Natural killer cell treated with Interleukin-12 subunit alpha and Interleukin-12 subunit beta and Interleukin-15 and Interleukin-18, amount 100 ng/mL, for 72 hours (primary cell): Measurements from ENCODE around the gene FCRL6. TPM values are rescaled to one million over a fixed set of nuclear protein-coding genes. Genes with fewer than 3 reads are reported as not detected.

Source experiments
- ATAC-seq, 2 donors: fragments of 150-1000 bp; cut with Tn5 transposase in 1 of 2; sonication (Bioruptor Pico), chemical (Tn5 transposase) in 1 of 2; 2 replicates each; pipeline ENCODE4 v1.10.0; 2021
- DNase-seq: peaks from one replicate; pipeline ENCODE4 v3.0.0; 2022; ENCODE audit warnings: low spot score
- H3K27ac Mint-ChIP-seq, 2 donors: 1 replicate in 1 of 2; 2 replicates in 1 of 2; pipeline ENCODE4 v1.8.0; 2022; ENCODE audit warnings: mixed read lengths in 2 of 2, mild to moderate bottlenecking in 1 of 2, moderate library complexity in 1 of 2
- H3K27me3 Mint-ChIP-seq, 2 donors: 1 replicate in 1 of 2; 2 replicates in 1 of 2; pipeline ENCODE4 v1.8.0; 2022; ENCODE audit warnings: mixed read lengths in 2 of 2
- H3K36me3 Mint-ChIP-seq: one replicate; pipeline ENCODE4 v1.8.0; 2022; ENCODE audit warnings: mixed read lengths
- H3K4me1 Mint-ChIP-seq, 2 donors: 1 replicate in 1 of 2; 2 replicates in 1 of 2; pipeline ENCODE4 v1.8.0; 2022; ENCODE audit warnings: low read depth in 2 of 2, mixed read lengths in 2 of 2, mild to moderate bottlenecking in 1 of 2
- H3K4me3 Mint-ChIP-seq: one replicate; pipeline ENCODE4 v1.8.0; 2022; ENCODE audit warnings: mixed read lengths
- H3K9me3 Mint-ChIP-seq: 2 replicates; pipeline ENCODE4 v1.8.0; 2022; ENCODE audit warnings: mixed read lengths
- total RNA-seq, 2 donors: library from RNA; stranded (reverse); gene quantifications; one replicate each; pipeline ENCODE4 v1.2.3, GENCODE V29; 2022

FCRL6 gene
- total RNA-seq, 2 donors from 2014 or later: 0.81 TPM; not detected in 1

DNA sequence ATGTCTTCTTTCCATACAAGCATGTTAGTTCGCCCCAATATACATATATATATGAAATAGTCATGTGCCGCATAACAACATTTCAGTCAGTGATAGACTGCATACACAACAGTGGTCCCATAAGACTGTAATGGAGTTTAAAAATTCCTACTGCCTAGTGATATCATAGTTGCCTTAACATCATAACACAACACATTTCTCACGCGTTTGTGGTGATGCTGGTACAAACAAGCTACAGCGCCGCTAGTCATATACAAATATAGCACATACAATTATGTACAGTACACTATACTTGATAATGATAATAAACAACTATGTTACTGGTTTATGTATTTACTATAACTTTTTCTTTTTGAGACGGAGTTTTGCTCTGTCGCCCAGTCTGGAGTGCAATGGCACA, 13.8 kb downstream of the FCRL6 start:
- peaks cover 0 to 2% of the 10 kb centered on the region in 2 donors for H3K27me3 Mint-ChIP-seq
- no peak overlapping the region for H3K27ac Mint-ChIP-seq
- no peak for DNase-seq
- peaks cover 6% of the 10 kb centered on the region for H3K36me3 Mint-ChIP-seq
- H3K4me3 Mint-ChIP-seq: no peak overlapping the region
- ATAC-seq: no peak
- peaks cover 27 to 33% of the 10 kb centered on the region in 2 donors for H3K4me1 Mint-ChIP-seq
- no peaks in the 10 kb centered on the region for H3K9me3 Mint-ChIP-seq

DNA sequence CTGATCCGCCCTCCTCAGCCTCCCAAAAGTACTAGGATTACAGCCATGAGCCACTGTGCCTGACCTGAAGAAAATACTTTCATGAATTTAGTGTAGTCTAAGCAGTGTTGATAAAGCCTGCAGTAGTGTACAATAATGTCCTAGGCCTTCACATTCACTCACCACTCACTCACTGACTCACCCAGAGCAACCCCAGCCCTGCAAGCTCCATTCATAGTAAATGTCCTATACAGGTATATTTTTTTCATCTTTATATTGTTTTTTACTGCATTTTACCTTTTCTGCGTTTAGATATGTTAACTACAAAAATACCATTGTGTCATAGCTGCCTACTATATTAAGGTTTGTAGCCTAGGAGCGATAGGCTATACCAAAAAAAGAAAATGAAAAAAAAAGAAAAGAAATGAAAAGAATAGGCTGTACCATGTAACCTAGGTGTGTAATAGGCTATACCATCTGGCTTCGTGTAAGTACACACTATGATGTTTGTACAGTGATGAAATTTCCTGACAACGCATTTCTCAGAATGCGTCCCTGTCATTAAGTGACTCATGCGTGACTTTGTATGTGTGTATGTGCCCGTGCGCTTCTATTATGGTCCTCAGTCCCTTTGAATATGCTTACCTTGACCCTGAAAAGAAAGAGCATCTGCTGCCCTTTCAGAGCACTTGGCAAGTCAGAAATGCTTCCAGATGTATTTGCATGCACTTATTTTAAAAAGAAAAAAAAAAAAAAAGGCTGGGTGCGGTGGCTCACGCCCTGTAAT, 15.3 kb downstream of the FCRL6 start:
- peaks cover 6% of the 10 kb centered on the region for H3K36me3 Mint-ChIP-seq
- no peak overlapping the region for H3K27ac Mint-ChIP-seq
- peaks cover 6 to 8% of the 10 kb centered on the region in 2 donors for H3K27me3 Mint-ChIP-seq
- ATAC-seq (peak; percentile 66 to 83), DNase-seq (no peak)
- peaks cover 21 to 37% of the 10 kb centered on the region in 2 donors for H3K4me1 Mint-ChIP-seq
- no peak overlapping the region for H3K4me3 Mint-ChIP-seq
- no peaks in the 10 kb centered on the region for H3K9me3 Mint-ChIP-seq

DNA sequence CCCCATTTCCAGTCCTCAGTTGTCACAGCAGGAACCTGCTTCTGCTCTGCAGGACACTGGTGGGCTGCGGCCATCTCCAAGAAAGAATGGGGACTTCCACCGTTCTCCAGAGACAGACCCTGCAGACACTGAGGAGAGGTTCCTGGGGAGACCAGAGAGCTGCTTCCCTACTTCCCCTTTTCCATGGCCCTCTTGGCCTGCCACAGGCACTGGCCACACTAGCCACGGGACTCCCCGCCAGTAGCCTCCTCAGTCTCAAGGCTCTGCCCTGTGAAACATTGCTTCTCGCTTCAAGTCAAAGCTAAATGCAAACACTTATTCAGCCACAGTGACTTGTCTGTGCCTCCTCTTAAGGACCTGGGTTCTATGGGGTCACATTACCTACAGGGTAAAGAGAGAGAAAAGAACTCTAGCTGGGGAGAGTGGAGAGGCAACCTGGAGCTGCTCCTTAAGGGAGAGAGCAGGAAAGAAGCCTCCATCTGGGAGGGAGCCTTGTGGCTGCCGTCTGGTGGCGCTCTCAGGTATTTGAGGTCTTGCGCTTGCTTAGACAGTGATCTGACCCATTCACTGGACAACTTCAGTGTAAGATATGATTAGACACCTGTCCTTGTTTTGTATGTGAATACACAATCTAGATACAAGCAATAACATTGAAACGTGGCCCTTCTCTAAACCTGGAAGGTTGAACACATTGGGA, 19.2 kb downstream of the FCRL6 start:
- Mint-ChIP-seq H3K4me1 (peaks cover 51 to 61% of the 10 kb centered on the region in 2 donors), H3K27me3 (peaks cover 10 to 18% of the 10 kb centered on the region in 2 donors), H3K36me3 (no peaks in the 10 kb centered on the region), H3K9me3 (no peaks in the 10 kb centered on the region), H3K27ac (no peak overlapping the region), H3K4me3 (no peak overlapping the region)
- DNase-seq (peak; percentile 67), ATAC-seq (peak in 1 of 2 donors; percentile 69)

DNA sequence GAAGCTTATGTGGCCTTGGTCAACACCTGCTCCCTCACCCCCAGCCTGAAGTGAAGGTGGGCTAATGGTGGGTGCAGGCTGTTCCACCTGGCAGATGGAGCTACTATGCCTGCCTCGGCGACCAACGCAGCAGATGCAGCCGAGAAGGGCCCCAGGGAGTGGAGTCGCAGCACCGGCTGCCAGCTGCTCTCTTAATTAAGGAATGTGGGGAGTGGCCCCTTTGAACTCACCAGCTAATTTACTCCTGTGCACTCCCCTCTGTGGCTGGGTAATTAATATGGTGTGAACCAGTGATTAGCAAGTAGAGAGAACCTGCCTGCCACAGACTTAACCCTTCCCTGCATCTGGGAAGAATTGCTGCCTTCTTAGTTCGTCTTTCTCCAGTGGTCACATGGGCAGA, 21.2 kb downstream of the FCRL6 start:
- DNase-seq (no peak), ATAC-seq (no peak)
- H3K36me3 Mint-ChIP-seq: no peaks in the 10 kb centered on the region
- H3K4me3 Mint-ChIP-seq: no peak overlapping the region
- H3K4me1 Mint-ChIP-seq: peaks cover 69 to 72% of the 10 kb centered on the region in 2 donors
- H3K27ac Mint-ChIP-seq: no peak overlapping the region
- no peaks in the 10 kb centered on the region for H3K9me3 Mint-ChIP-seq
- peaks cover 10 to 18% of the 10 kb centered on the region in 2 donors for H3K27me3 Mint-ChIP-seq

DNA sequence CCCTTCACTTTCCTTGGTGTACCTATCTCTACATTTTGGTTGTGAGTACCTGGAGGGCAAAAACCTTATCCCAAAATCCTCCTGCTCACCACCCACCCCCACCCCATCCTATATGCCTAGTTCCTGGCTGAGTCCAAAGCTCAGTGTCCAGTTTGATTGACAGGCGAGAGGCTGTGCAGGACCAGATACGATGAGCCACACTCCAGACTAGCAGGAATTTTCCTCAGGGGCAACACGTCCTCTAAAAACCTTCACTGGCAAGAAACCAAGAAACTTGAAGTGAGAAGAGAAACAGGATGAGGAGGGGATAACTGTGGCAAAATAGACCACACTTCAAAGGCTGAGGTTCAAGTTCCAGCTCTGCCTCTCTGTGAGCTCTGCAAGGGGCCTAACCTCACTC, 23.4 kb downstream of the FCRL6 start:
- peak overlapping the region; percentile 85 to 95 for H3K27ac Mint-ChIP-seq
- DNase-seq: no peak
- H3K9me3 Mint-ChIP-seq: no peaks in the 10 kb centered on the region
- H3K27me3 Mint-ChIP-seq: peaks cover 17 to 24% of the 10 kb centered on the region in 2 donors
- ATAC-seq: peak in 1 of 2 donors; percentile 1
- H3K4me1 Mint-ChIP-seq: peaks cover 79 to 84% of the 10 kb centered on the region in 2 donors
- peaks cover 10% of the 10 kb centered on the region for H3K36me3 Mint-ChIP-seq
- peak overlapping the region; percentile 77 for H3K4me3 Mint-ChIP-seq

DNA sequence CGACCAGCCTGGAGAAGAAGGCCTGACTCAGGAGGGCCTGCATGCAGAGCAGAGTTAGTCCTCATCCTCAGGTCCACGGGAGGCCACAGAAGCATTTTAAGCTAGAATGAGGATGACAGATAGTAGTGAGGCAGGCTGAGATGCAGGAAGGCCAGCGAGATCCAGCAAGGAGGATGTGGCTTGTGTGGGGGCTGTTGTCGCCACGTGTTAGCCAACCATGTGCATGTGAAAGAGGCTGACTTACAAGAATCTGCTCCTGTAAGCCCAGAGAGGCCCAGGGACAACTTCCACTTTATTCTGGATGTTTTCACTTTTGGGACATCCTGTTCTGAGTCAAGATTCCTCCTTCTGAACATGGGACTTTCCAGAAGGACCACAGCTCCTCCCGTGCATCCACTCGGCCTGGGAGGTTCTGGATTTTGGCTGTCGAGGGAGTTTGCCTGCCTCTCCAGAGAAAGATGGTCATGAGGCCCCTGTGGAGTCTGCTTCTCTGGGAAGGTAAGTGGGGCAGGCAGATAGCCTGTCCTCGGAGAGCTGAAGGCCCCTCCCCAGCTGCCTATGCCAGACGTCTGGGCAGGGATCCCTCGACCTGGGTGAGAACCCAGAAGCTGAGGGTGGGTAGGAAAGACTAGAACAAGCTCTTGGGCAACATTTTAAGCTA, 24.4 kb downstream of the FCRL6 start, which contains the start of gene SLAMF8:
Gene SLAMF8, plus strand, starts transcription at position 433 of the 661 bp plus-strand sequence. Its CDS starts 26 bp downstream, at position 459.
- ATAC-seq: peak; percentile 93
- peak; percentile 88 for DNase-seq
- H3K27ac Mint-ChIP-seq: peak within 1 kb of the TSS; percentile 85 to 95
- peaks cover 17 to 26% of the 10 kb centered on the region in 2 donors for H3K27me3 Mint-ChIP-seq
- no peaks in the 10 kb centered on the region for H3K9me3 Mint-ChIP-seq
- H3K4me1 Mint-ChIP-seq: peaks cover 79 to 80% of the 10 kb centered on the region in 2 donors
- H3K4me3 Mint-ChIP-seq: peak within 1 kb of the TSS; percentile 77
- H3K36me3 Mint-ChIP-seq: peaks cover 10% of the 10 kb centered on the region

DNA sequence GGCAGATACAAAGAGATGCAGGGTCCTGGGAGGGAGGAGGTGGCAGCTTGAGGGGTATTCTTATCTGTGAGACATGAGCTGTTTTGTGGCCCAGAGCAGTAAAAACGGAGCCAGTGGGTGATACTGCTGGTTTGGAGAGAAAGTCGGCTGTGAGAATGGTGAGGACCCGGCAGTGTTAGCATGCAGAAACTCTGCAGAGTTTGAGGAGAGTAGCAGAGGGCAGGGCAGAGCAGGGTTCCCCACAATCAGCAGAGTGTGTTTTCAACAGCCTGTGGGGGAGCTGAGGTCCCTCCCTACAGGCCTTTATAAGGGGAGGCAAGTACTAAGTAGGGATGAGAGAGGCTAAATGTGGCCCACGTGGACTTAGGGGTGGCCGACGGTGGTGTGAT, 24.9 kb downstream of the FCRL6 start:
- Mint-ChIP-seq H3K9me3 (no peaks in the 10 kb centered on the region), H3K4me1 (peaks cover 78 to 79% of the 10 kb centered on the region in 2 donors), H3K27ac (peak overlapping the region; percentile 85 to 95), H3K4me3 (peak overlapping the region; percentile 77), H3K36me3 (peaks cover 10% of the 10 kb centered on the region), H3K27me3 (peaks cover 15 to 27% of the 10 kb centered on the region in 2 donors)
- ATAC-seq: peak; percentile 1 to 37
- no peak for DNase-seq

DNA sequence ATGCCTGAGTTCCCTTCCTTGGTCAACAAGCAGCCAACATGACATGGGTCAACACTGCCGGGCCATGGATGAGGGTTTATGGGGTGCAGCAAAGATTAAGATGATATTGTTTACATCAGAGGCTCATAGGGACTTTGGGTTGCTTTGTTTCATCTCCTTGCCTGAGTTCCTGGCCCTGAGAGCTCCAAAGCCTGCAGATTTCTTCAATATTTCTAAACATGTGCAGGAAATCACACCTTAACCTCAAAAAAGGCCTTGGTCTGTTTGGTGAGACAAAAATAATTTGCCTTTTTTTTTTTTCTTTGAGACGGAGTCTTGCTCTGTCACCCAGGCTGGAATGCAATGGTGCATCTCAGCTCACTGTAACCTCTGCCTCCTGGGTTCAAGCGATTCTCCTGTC, 25.4 kb downstream of the FCRL6 start:
- H3K27ac Mint-ChIP-seq: peak overlapping the region; percentile 85 to 95
- H3K27me3 Mint-ChIP-seq: peaks cover 10 to 26% of the 10 kb centered on the region in 2 donors
- DNase-seq (no peak), ATAC-seq (no peak)
- H3K36me3 Mint-ChIP-seq: peaks cover 10% of the 10 kb centered on the region
- H3K4me1 Mint-ChIP-seq: peaks cover 74 to 76% of the 10 kb centered on the region in 2 donors
- H3K4me3 Mint-ChIP-seq: peak overlapping the region; percentile 77
- no peaks in the 10 kb centered on the region for H3K9me3 Mint-ChIP-seq

DNA sequence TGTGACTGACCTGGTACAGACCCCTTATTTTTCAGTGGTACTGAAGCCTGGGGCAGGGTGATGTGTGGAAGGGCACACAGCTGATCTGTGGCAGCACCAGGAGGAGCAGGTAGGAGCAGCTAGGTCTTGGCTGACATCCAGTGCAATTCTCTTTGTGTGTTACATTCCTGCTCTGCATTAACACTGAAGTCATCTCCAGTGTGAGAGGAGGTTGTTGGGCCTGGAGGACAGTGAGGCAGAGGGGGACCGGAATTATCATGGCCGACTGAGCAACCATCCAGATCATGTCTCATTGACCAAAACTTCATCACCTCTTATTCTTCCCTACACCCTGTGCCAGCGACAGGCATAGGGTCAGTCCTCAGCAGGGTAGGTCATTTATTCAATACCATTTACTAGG, 26.0 kb downstream of the FCRL6 start:
- ATAC-seq (no peak), DNase-seq (no peak)
- peaks cover 69 to 71% of the 10 kb centered on the region in 2 donors for H3K4me1 Mint-ChIP-seq
- H3K4me3 Mint-ChIP-seq: peak overlapping the region; percentile 77
- H3K36me3 Mint-ChIP-seq: peaks cover 10% of the 10 kb centered on the region
- H3K27ac Mint-ChIP-seq: peak overlapping the region in 1 of 2 donors; percentile 95
- peaks cover 8 to 24% of the 10 kb centered on the region in 2 donors for H3K27me3 Mint-ChIP-seq
- no peaks in the 10 kb centered on the region for H3K9me3 Mint-ChIP-seq

DNA sequence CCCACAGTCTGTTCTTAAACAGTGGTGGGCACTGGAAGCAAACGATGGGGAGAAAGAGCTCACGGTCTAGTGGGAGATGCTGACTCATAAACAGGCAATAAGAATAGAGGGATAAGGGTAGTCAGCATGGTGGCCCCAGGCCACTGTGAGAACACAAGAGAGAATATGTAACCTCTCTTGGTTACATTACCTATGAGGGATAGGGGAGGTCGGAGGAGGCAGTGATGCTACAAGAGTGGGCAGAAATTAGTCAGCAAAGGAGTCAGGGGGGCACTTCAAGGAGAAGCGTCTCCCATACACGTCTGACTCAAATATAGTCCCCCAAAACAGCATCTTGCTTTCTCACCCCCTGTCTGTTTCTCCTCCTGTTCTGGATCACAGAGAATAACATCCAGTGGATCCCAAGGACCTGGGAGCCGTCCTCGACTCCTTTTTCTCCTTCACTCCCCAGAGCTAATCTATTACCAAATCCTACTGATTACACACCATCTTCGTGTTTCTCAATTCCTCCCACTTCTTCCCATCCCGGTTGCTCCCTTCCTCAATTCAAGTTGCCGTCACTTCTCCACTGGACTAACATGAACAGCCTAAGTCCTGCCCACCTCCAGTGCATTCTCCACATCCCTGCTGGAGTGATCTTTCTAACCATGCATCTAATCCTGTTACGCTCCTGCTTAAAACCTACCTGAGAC, 26.6 kb downstream of the FCRL6 start:
- DNase-seq: no peak
- peaks cover 13% of the 10 kb centered on the region for H3K36me3 Mint-ChIP-seq
- H3K27ac Mint-ChIP-seq: peak overlapping the region; percentile 8 to 95
- H3K4me1 Mint-ChIP-seq: peaks cover 64 to 66% of the 10 kb centered on the region in 2 donors
- H3K4me3 Mint-ChIP-seq: peak overlapping the region; percentile 77
- ATAC-seq: no peak
- H3K9me3 Mint-ChIP-seq: no peaks in the 10 kb centered on the region
- peaks cover 8 to 29% of the 10 kb centered on the region in 2 donors for H3K27me3 Mint-ChIP-seq

DNA sequence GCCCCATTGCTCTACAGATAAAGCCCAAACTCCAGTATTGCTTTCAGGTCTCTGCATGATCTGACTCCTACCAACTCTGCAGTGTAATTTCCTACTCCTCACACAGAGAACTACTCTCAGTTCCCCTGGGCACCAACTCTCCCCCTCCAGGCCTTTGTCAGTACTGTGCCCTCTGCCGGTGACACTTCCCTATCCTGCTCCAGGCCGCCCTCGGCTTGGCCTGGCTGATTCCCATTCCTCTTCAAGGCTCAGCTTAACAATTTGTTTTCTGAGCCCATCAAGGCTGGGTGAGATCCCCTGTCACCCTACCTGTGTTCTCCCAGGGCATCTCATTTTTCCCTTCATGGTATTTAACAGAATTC, 27.1 kb downstream of the FCRL6 start:
- H3K4me1 Mint-ChIP-seq: peaks cover 58 to 60% of the 10 kb centered on the region in 2 donors

DNA sequence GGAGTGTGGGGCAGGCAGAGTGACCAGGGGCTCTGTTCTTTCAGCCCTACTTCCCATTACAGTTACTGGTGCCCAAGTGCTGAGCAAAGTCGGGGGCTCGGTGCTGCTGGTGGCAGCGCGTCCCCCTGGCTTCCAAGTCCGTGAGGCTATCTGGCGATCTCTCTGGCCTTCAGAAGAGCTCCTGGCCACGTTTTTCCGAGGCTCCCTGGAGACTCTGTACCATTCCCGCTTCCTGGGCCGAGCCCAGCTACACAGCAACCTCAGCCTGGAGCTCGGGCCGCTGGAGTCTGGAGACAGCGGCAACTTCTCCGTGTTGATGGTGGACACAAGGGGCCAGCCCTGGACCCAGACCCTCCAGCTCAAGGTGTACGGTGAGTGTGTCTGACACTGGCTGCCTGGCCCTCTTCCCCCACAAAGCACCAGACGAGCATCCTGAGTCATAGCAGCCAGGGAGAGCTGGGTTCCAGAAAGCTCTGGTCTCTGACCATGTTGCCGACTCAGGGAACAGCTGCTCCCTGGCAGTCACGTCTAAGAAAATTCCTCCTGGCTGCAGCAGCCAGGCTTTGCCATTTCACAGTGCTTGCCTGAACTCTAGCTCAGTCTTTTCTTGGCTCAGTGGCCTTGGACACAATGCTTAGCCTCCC, 27.8 kb downstream of the FCRL6 start:
- H3K27ac Mint-ChIP-seq: peak overlapping the region in 1 of 2 donors; percentile 8

More for the DNA sequence above, 27.1 kb downstream of the FCRL6 start:
- H3K27ac Mint-ChIP-seq: peak overlapping the region; percentile 8 to 15
- H3K36me3 Mint-ChIP-seq: peaks cover 15% of the 10 kb centered on the region
- peaks cover 8 to 30% of the 10 kb centered on the region in 2 donors for H3K27me3 Mint-ChIP-seq
- no peaks in the 10 kb centered on the region for H3K9me3 Mint-ChIP-seq
- ATAC-seq (no peak), DNase-seq (no peak)
- H3K4me3 Mint-ChIP-seq: peak overlapping the region; percentile 44

DNA sequence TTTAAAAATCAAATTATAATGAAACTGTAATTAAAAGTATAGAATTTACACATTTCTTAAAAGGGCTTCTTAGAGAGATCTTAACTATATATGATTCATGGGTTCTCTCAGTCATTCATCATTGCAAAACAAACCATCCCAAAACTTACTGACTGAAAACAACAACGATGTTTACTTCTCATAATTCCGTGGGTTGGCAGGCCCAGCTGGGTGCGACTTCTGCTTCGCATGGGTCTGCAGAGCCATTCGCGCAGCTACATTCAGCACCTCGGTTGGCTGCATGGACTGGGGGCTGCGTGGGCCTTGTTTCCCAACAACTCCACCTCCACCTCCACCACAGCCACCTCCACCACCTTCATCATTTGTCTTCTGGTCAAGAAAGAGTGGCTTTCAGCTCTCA, 28.6 kb downstream of the FCRL6 start:
- ATAC-seq (no peak), DNase-seq (no peak)
- Mint-ChIP-seq H3K4me3 (no peak overlapping the region), H3K36me3 (peaks cover 15% of the 10 kb centered on the region), H3K27ac (no peak overlapping the region), H3K9me3 (no peaks in the 10 kb centered on the region), H3K4me1 (peaks cover 44 to 46% of the 10 kb centered on the region in 2 donors), H3K27me3 (peaks cover 8 to 23% of the 10 kb centered on the region in 2 donors)

More for the DNA sequence above, 27.8 kb downstream of the FCRL6 start:
- H3K36me3 Mint-ChIP-seq: peaks cover 15% of the 10 kb centered on the region
- H3K4me1 Mint-ChIP-seq: peaks cover 51 to 53% of the 10 kb centered on the region in 2 donors
- no peak overlapping the region for H3K4me3 Mint-ChIP-seq
- no peak for ATAC-seq
- no peak for DNase-seq
- H3K9me3 Mint-ChIP-seq: no peaks in the 10 kb centered on the region
- peaks cover 8 to 27% of the 10 kb centered on the region in 2 donors for H3K27me3 Mint-ChIP-seq
